ENCODE measurements around the gene FAM114A2.

DNA sequence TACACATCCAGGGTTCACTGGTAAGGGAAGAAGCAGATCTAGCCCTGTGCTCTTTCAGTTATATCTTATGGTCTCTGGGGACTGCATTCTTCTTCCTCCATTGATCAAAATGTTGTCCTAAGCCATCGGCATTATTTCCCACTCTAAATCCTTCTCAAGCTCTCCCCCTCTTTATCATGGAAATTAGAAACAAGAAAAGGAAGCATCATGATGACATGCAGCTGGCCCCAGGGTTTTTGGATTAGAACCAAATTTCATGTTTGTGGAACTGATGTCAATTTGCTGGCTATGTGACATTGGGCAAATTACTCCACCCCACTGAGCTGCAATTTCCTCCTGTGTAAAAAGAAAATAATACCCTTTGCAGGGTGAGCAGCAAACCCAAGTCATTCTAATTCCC, 39.6 kb upstream of the FAM114A2 start:
- TF ChIP-seq POLR2AphosphoS5 (IDR thresholded peaks at IDR 0.05; ENCODE audit: borderline replicate concordance, low read depth, low read length) (no peak; the same call in 1 of the 2 replicates), EZH2 (IDR thresholded peaks at IDR 0.05) (no peak)
